HEK293 (cell line): ENCODE measurements around the gene ATPAF2.

ENCODE experiments used
- BCL11B ChIP-seq: fragments of 450-650 bp; formaldehyde crosslinking; IDR thresholded peaks from 2 replicates; pipeline ENCODE4 v1.5.1; 2016; ENCODE audit warnings: low read depth, missing biosample characterization, missing genetic modification characterization
- KLF16 ChIP-seq: fragments of 450-650 bp; formaldehyde crosslinking; IDR thresholded peaks from 2 replicates; pipeline ENCODE4 v1.5.1; 2017; ENCODE audit warnings: missing biosample characterization, missing genetic modification characterization
- SP7 ChIP-seq: fragments of 450-650 bp; formaldehyde crosslinking; IDR thresholded peaks from 2 replicates; pipeline ENCODE4 v1.5.1; 2016; ENCODE audit warnings: missing biosample characterization, missing genetic modification characterization
- TCF7L2 ChIP-seq: IDR thresholded peaks from 2 replicates; pipeline ENCODE4 v1.6.1; 2011; ENCODE audit warnings: low read depth, mild to moderate bottlenecking, inconsistent platforms, low read length, moderate library complexity, borderline replicate concordance
- TRIM28 ChIP-seq: IDR thresholded peaks from 2 replicates; pipeline ENCODE4 v1.6.1; 2011; ENCODE audit warnings: low read length, control low read depth, borderline replicate concordance
- ZBTB21 ChIP-seq: fragments of 450-650 bp; formaldehyde crosslinking; IDR thresholded peaks from 2 replicates; pipeline ENCODE4 v1.5.1; 2017; ENCODE audit warnings: missing biosample characterization, missing genetic modification characterization
- ZNF10 ChIP-seq: fragments of 450-650 bp; formaldehyde crosslinking; IDR thresholded peaks from 2 replicates; pipeline ENCODE4 v1.5.1; 2017; ENCODE audit warnings: missing biosample characterization, missing genetic modification characterization
- ZNF133 ChIP-seq: fragments of 450-650 bp; formaldehyde crosslinking; IDR thresholded peaks from 2 replicates; pipeline ENCODE4 v1.5.1; 2016; ENCODE audit warnings: missing biosample characterization, missing genetic modification characterization
- ZNF146 ChIP-seq: fragments of 450-650 bp; formaldehyde crosslinking; IDR thresholded peaks from 2 replicates; pipeline ENCODE4 v1.5.1; 2016; ENCODE audit warnings: missing biosample characterization, missing genetic modification characterization
- ZNF23 ChIP-seq: fragments of 450-650 bp; formaldehyde crosslinking; IDR thresholded peaks from 2 replicates; pipeline ENCODE4 v1.5.1; 2016; ENCODE audit warnings: missing biosample characterization, missing genetic modification characterization, borderline replicate concordance
- ZNF239 ChIP-seq: fragments of 450-650 bp; formaldehyde crosslinking; IDR thresholded peaks from 2 replicates; pipeline ENCODE4 v1.5.1; 2016; ENCODE audit warnings: missing biosample characterization, missing genetic modification characterization
- ZNF292 ChIP-seq: fragments of 450-650 bp; formaldehyde crosslinking; IDR thresholded peaks from 2 replicates; pipeline ENCODE4 v1.5.1; 2016; ENCODE audit warnings: low read depth, missing biosample characterization, missing genetic modification characterization, borderline replicate concordance
- ZNF324 ChIP-seq: fragments of 450-650 bp; formaldehyde crosslinking; IDR thresholded peaks from 2 replicates; pipeline ENCODE4 v1.5.1; 2016; ENCODE audit warnings: missing biosample characterization, missing genetic modification characterization
- ZNF394 ChIP-seq: fragments of 450-650 bp; formaldehyde crosslinking; IDR thresholded peaks from 2 replicates; pipeline ENCODE4 v1.5.1; 2016; ENCODE audit warnings: missing biosample characterization, missing genetic modification characterization, mild to moderate bottlenecking, moderate library complexity, borderline replicate concordance
- ZNF423 ChIP-seq: fragments of 450-650 bp; formaldehyde crosslinking; IDR thresholded peaks from 2 replicates; pipeline ENCODE4 v1.5.1; 2016; ENCODE audit warnings: missing biosample characterization, missing genetic modification characterization
- ZNF658 ChIP-seq: fragments of 450-650 bp; formaldehyde crosslinking; IDR thresholded peaks from 2 replicates; pipeline ENCODE4; 2016; ENCODE audit warnings: missing biosample characterization, missing genetic modification characterization
- ZNF76 ChIP-seq: fragments of 450-650 bp; formaldehyde crosslinking; IDR thresholded peaks from 2 replicates; pipeline ENCODE4; 2016; ENCODE audit warnings: low read depth, missing biosample characterization, missing genetic modification characterization, borderline replicate concordance
- TF ChIP-seq, protein P1 (sequence below): fragments of 450-650 bp; formaldehyde crosslinking; IDR thresholded peaks from 2 replicates; pipeline ENCODE4 v1.5.0; 2017; ENCODE audit warnings: missing biosample characterization, missing genetic modification characterization, borderline replicate concordance
- TF ChIP-seq, protein P2 (sequence below): fragments of 450-650 bp; formaldehyde crosslinking; IDR thresholded peaks from 2 replicates; pipeline ENCODE4 v1.5.1; 2016; ENCODE audit warnings: missing biosample characterization, missing genetic modification characterization
- TF ChIP-seq, protein P3 (sequence below): fragments of 450-650 bp; formaldehyde crosslinking; IDR thresholded peaks from 2 replicates; pipeline ENCODE4 v1.5.1; 2016; ENCODE audit warnings: missing biosample characterization, missing genetic modification characterization
- TF ChIP-seq, protein P4 (sequence below): fragments of 450-650 bp; IDR thresholded peaks from 2 replicates; pipeline ENCODE4 v1.5.1; 2018; ENCODE audit warnings: missing biosample characterization, missing genetic modification characterization
- TF ChIP-seq, protein P5 (sequence below): sonication (generic); formaldehyde crosslinking; IDR thresholded peaks from 2 replicates; pipeline ENCODE4 v1.8.1; 2022; ENCODE audit warnings: mild to moderate bottlenecking, moderate library complexity, missing genetic modification reagents
- TF ChIP-seq, protein P6 (sequence below): fragments of 450-650 bp; formaldehyde crosslinking; IDR thresholded peaks from 2 replicates; pipeline ENCODE4 v1.5.1; 2016; ENCODE audit warnings: missing biosample characterization, missing genetic modification characterization
- TF ChIP-seq, protein P7 (sequence below): fragments of 450-650 bp; formaldehyde crosslinking; IDR thresholded peaks from 2 replicates; pipeline ENCODE4 v1.5.1; 2016; ENCODE audit warnings: missing biosample characterization, missing genetic modification characterization, low read depth
- TF ChIP-seq, protein P8 (sequence below): fragments of 450-650 bp; formaldehyde crosslinking; IDR thresholded peaks from 2 replicates; pipeline ENCODE4 v1.5.1; 2016; ENCODE audit warnings: missing biosample characterization, missing genetic modification characterization

The ATPAF2 gene

DNA sequence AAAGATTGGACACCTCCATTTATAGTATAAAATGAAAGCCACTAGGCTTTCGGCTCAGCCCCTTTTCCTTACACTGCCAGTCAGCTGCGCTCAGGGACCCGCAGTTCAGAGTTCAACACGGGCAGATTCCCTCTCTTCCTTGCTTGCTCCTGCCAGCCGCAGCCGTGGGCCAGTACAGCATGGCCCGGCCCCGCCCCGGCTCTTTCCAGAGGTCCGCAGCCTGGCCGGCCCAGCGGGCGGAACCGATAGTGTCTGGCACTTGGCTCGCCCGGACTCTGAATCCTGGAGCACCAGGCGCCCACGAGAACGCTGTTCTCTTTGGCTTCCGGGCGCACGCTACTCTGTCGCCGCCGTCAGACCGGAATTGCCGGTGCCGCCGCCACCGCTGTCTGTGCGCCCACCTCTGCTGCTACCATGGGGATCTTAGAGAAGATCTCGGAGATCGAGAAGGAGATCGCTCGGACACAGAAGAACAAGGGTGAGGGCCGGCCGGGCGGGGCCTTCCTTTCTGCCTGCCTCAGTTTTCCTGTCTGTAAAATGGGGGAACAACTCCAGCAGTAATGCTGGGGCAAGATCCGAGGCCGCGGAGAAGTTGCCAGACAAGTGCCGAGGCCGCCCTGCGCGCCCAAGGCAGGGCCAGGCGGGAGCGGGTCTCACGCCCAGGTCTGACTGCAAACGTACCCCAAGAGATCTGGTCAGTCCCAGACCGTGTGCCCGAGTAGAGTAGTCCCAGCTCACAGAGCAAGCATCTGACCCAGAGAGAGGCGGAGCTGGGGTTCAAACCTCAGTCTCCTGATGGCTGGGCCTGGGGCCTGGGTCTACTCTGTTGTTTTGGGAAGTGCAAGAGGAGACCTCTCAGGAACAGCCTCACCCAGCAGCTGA is 48.9 kb upstream of the ATPAF2 start, which contains the start of gene DRG2 (continued):
- TF ChIP-seq ZNF10 (tag by site-specific recombination), result peak; percentile 48; the same call in 1 of the 2 replicates
- TF ChIP-seq, protein P1, sequence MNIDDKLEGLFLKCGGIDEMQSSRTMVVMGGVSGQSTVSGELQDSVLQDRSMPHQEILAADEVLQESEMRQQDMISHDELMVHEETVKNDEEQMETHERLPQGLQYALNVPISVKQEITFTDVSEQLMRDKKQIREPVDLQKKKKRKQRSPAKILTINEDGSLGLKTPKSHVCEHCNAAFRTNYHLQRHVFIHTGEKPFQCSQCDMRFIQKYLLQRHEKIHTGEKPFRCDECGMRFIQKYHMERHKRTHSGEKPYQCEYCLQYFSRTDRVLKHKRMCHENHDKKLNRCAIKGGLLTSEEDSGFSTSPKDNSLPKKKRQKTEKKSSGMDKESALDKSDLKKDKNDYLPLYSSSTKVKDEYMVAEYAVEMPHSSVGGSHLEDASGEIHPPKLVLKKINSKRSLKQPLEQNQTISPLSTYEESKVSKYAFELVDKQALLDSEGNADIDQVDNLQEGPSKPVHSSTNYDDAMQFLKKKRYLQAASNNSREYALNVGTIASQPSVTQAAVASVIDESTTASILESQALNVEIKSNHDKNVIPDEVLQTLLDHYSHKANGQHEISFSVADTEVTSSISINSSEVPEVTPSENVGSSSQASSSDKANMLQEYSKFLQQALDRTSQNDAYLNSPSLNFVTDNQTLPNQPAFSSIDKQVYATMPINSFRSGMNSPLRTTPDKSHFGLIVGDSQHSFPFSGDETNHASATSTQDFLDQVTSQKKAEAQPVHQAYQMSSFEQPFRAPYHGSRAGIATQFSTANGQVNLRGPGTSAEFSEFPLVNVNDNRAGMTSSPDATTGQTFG (tag by site-specific recombination), result peak; percentile 95
- TF ChIP-seq, protein P2, sequence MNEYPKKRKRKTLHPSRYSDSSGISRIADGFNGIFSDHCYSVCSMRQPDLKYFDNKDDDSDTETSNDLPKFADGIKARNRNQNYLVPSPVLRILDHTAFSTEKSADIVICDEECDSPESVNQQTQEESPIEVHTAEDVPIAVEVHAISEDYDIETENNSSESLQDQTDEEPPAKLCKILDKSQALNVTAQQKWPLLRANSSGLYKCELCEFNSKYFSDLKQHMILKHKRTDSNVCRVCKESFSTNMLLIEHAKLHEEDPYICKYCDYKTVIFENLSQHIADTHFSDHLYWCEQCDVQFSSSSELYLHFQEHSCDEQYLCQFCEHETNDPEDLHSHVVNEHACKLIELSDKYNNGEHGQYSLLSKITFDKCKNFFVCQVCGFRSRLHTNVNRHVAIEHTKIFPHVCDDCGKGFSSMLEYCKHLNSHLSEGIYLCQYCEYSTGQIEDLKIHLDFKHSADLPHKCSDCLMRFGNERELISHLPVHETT (tag by site-specific recombination), result peak; percentile 99
- no peak for TF ChIP-seq ZNF292
- peak; percentile 85 for TF ChIP-seq ZBTB21 (tag by site-specific recombination)
- TF ChIP-seq, protein P3, sequence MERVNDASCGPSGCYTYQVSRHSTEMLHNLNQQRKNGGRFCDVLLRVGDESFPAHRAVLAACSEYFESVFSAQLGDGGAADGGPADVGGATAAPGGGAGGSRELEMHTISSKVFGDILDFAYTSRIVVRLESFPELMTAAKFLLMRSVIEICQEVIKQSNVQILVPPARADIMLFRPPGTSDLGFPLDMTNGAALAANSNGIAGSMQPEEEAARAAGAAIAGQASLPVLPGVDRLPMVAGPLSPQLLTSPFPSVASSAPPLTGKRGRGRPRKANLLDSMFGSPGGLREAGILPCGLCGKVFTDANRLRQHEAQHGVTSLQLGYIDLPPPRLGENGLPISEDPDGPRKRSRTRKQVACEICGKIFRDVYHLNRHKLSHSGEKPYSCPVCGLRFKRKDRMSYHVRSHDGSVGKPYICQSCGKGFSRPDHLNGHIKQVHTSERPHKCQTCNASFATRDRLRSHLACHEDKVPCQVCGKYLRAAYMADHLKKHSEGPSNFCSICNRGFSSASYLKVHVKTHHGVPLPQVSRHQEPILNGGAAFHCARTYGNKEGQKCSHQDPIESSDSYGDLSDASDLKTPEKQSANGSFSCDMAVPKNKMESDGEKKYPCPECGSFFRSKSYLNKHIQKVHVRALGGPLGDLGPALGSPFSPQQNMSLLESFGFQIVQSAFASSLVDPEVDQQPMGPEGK (tag by site-specific recombination), result peak; percentile 88
- TF ChIP-seq ZNF23 (tag by site-specific recombination), result no peak
- peak; percentile 96 for TF ChIP-seq SP7 (tag by site-specific recombination)
- no peak for TF ChIP-seq ZNF658 (tag by site-specific recombination)
- peak; percentile 84 for TF ChIP-seq BCL11B (tag by site-specific recombination)
- no peak for TF ChIP-seq TCF7L2
- TF ChIP-seq, protein P4, sequence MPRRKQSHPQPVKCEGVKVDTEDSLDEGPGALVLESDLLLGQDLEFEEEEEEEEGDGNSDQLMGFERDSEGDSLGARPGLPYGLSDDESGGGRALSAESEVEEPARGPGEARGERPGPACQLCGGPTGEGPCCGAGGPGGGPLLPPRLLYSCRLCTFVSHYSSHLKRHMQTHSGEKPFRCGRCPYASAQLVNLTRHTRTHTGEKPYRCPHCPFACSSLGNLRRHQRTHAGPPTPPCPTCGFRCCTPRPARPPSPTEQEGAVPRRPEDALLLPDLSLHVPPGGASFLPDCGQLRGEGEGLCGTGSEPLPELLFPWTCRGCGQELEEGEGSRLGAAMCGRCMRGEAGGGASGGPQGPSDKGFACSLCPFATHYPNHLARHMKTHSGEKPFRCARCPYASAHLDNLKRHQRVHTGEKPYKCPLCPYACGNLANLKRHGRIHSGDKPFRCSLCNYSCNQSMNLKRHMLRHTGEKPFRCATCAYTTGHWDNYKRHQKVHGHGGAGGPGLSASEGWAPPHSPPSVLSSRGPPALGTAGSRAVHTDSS (tag by site-specific recombination), result no peak
- TF ChIP-seq ZNF423, result no peak; the same call in 1 of the 2 replicates
- TF ChIP-seq, protein P5, sequence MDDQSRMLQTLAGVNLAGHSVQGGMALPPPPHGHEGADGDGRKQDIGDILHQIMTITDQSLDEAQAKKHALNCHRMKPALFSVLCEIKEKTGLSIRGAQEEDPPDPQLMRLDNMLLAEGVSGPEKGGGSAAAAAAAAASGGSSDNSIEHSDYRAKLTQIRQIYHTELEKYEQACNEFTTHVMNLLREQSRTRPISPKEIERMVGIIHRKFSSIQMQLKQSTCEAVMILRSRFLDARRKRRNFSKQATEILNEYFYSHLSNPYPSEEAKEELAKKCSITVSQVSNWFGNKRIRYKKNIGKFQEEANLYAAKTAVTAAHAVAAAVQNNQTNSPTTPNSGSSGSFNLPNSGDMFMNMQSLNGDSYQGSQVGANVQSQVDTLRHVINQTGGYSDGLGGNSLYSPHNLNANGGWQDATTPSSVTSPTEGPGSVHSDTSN (CRISPR knock-in tag), result peak; percentile 96
- TF ChIP-seq TRIM28, result peak; percentile 78; the same call in 1 of the 2 replicates
- TF ChIP-seq ZNF394 (tag by site-specific recombination), result peak; percentile 97
- TF ChIP-seq, protein P6, sequence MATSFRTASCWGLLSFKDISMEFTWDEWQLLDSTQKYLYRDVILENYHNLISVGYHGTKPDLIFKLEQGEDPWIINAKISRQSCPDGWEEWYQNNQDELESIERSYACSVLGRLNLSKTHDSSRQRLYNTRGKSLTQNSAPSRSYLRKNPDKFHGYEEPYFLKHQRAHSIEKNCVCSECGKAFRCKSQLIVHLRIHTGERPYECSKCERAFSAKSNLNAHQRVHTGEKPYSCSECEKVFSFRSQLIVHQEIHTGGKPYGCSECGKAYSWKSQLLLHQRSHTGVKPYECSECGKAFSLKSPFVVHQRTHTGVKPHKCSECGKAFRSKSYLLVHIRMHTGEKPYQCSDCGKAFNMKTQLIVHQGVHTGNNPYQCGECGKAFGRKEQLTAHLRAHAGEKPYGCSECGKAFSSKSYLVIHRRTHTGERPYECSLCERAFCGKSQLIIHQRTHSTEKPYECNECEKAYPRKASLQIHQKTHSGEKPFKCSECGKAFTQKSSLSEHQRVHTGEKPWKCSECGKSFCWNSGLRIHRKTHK (tag by site-specific recombination), result no peak
- TF ChIP-seq, protein P7, sequence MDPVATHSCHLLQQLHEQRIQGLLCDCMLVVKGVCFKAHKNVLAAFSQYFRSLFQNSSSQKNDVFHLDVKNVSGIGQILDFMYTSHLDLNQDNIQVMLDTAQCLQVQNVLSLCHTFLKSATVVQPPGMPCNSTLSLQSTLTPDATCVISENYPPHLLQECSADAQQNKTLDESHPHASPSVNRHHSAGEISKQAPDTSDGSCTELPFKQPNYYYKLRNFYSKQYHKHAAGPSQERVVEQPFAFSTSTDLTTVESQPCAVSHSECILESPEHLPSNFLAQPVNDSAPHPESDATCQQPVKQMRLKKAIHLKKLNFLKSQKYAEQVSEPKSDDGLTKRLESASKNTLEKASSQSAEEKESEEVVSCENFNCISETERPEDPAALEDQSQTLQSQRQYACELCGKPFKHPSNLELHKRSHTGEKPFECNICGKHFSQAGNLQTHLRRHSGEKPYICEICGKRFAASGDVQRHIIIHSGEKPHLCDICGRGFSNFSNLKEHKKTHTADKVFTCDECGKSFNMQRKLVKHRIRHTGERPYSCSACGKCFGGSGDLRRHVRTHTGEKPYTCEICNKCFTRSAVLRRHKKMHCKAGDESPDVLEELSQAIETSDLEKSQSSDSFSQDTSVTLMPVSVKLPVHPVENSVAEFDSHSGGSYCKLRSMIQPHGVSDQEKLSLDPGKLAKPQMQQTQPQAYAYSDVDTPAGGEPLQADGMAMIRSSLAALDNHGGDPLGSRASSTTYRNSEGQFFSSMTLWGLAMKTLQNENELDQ (tag by site-specific recombination), result no peak
- TF ChIP-seq ZNF324, result peak; percentile 99
- TF ChIP-seq ZNF239, result peak; percentile 80; the same call in 1 of the 2 replicates
- peak; percentile 88 for TF ChIP-seq ZNF76 (tag by site-specific recombination)
- TF ChIP-seq ZNF133 (tag by site-specific recombination), result no peak
- peak; percentile 73 for TF ChIP-seq ZNF146 (tag by site-specific recombination)
- TF ChIP-seq KLF16 (tag by site-specific recombination), result peak; percentile 99
- TF ChIP-seq, protein P8, sequence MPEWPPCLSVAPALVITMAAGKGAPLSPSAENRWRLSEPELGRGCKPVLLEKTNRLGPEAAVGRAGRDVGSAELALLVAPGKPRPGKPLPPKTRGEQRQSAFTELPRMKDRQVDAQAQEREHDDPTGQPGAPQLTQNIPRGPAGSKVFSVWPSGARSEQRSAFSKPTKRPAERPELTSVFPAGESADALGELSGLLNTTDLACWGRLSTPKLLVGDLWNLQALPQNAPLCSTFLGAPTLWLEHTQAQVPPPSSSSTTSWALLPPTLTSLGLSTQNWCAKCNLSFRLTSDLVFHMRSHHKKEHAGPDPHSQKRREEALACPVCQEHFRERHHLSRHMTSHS, result no peak
